Activated naive CD4-positive, alpha-beta T cell treated with anti-CD3 and anti-CD28 coated beads, Interleukin-2, amount 50 U/mL, for 72 hours (primary cell): ENCODE results near the gene COX19. TPM values are rescaled to one million over a fixed set of nuclear protein-coding genes. Genes with fewer than 3 reads are reported as not detected.
"Not testable (repeated sequence)": the region's sequence is repeated elsewhere in the genome, so short reads cannot be mapped to it uniquely, and the experiment has no call there.

Experiments used
- ATAC-seq, 2 donors: fragments of 150-1000 bp; cut with Tn5 transposase; 2 replicates each; pipeline ENCODE4 v1.10.0; 2021; ENCODE audit warnings: mild to moderate bottlenecking in 2 of 2, moderate library complexity in 2 of 2
- DNase-seq, 2 donors: peaks; one replicate each; pipeline ENCODE4 v3.0.0; 2021 to 2022; ENCODE audit warnings: low spot score in 2 of 2
- H3K27ac Mint-ChIP-seq, 2 donors: one replicate each; pipeline ENCODE4 v1.8.0; 2022; ENCODE audit warnings: mild to moderate bottlenecking in 2 of 2, mixed read lengths in 2 of 2
- H3K36me3 Mint-ChIP-seq, 2 donors: one replicate each; pipeline ENCODE4 v1.8.0; 2022; ENCODE audit warnings: mixed read lengths in 2 of 2
- H3K9me3 Mint-ChIP-seq, 2 donors: one replicate each; pipeline ENCODE4 v1.8.0; 2022; ENCODE audit warnings: mixed read lengths in 2 of 2
- total RNA-seq, 2 donors: library from RNA; stranded (reverse); gene quantifications; one replicate each; pipeline ENCODE4 v1.2.3, GENCODE V29; 2022

Gene COX19
- total RNA-seq, 2 donors from 2014 or later: 18.8 to 20.7 TPM

DNA sequence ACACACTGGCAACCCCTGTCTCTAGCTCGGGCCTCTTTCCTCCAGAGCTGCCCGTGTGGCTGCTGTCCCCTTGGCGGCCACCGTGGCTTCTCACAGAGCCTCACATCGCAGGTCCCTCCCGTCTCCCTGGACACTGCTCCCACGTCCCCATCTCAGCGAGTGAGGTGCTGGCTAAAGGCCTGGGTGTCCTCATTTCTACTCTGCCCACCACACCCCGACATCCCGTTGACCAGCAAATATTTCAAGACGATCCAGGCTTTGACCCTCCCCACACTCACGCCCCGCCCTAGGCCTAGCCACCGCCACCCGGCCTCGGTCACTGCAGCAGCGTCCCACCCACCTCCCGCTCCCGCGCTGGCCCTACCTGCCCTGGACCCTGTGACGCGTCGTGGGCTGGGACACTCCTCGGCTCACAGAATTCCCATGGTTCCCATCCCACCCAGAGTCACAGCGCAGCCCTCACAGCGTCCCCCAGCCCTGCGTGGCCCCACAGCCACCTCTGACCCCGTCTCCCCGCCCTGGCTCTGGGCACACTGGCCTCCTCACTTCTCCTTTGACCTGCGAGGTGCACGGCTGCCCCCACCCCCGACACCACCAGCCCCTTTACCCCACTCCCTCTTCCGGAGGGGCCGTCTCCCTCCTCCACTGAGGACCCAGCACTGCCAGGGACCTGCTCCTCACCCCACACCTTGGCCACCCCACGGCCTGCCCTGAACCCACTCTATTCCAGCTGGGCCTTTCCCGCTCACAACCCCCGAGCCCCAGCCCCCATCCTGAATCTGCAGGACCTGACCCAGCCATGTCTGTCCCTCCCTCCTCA is 27.7 kb downstream of the COX19 start:
- Mint-ChIP-seq H3K36me3 (no peaks in the 10 kb centered on the region), H3K9me3 (no peaks in the 10 kb centered on the region), H3K27ac (no peak overlapping the region)
- ATAC-seq: no peak
- no peak for DNase-seq

DNA sequence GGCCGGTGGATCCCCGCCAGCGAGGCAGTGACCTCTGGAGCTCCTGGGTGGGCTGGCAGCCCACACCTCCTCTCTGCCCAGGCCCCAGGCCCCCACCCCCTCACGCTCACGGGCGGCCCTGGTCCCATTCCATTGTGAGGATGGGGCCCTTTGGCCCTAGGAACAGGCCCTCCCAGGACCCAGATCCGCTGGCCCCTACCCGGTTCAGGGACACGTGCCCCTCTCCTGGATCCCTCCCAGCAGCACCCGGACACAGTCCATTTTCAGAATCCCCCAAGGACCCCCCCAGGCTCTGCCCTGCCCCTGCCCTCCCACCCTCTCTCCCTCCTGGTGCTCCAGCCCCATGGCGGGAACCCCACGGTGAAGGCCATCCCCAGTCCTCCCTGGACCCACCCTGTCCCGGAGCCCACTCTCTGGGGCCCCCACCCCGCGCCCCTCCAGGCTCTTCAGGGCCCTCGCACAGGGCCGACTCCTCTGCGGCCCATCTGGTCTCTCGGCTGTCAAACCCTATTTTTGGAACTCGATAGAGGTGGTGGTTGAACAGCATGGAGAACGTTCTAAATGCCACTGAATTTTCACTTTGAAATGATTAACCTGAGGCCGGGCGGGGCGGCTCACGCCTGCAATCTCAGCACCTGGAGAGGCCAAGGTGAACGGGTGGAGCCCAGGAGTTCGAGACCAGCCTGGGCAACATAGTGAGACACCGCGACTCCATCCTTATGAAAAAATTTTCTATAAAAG is 28.9 kb downstream of the COX19 start:
- no peak overlapping the region for H3K27ac Mint-ChIP-seq
- peaks cover 0 to 7% of the 10 kb centered on the region in 2 donors for H3K36me3 Mint-ChIP-seq
- H3K9me3 Mint-ChIP-seq: peaks cover 0 to 4% of the 10 kb centered on the region in 2 donors
- no peak for ATAC-seq
- no peak for DNase-seq

DNA sequence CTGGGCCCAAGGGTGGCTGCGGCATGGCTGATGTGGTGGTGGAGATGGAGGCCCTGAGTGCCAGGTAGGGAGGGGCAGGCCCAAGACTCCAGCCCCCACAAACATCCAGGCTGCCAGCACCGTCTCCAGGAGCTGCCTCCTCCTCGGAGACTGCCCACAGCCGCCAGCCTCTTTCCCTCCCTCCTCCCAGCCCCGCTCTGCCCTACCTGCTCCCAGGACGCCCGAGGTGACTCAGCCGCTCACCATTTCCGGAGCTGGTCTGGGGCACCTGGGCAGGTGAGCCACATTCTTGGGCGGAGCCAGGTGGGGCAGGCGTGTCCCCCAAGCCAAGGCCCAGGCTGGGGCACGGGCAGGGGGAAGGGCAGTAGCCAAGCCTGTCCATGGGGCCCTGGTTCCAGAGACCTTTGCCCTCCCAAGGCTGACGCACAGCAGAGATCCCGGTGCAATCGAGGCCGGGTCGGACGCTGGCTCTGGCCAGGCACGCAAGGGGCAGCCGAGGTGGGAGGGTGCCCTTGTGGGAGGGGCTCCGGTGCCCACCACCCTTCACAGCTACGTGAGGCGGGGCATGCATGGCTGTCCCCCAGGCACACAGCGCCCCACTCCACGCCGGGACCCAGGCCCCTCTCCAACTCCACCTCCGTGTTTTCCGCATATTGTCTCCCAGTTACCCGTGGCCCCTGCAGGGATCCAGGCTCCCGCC is 29.6 kb downstream of the COX19 start:
- peaks cover 0 to 8% of the 10 kb centered on the region in 2 donors for H3K9me3 Mint-ChIP-seq
- ATAC-seq (no peak), DNase-seq (no peak)
- H3K36me3 Mint-ChIP-seq: peaks cover 0 to 9% of the 10 kb centered on the region in 2 donors
- no peak overlapping the region for H3K27ac Mint-ChIP-seq

DNA sequence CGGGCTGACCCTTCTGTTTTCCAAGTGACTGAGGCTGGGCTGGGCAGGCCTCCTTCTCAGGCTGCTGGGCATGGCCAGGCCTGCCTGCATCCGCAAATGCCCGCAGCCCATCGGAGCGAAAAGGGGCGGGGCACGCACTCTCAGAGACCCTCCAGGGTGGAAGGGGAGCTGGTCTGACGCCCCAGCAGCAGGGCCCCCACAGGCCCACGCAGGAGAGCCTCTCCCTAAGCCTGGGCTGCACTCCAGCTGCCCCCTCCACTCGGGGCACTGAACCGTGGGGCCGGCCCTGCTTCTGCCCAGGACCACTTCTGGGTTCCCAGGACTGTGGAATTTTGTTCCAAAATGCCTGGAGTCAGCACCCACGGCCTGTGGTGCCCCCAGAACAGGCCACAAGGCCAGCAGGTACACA is 30.2 kb downstream of the COX19 start:
- Mint-ChIP-seq H3K9me3 (peaks cover 0 to 12% of the 10 kb centered on the region in 2 donors), H3K36me3 (peaks cover 0 to 14% of the 10 kb centered on the region in 2 donors)

DNA sequence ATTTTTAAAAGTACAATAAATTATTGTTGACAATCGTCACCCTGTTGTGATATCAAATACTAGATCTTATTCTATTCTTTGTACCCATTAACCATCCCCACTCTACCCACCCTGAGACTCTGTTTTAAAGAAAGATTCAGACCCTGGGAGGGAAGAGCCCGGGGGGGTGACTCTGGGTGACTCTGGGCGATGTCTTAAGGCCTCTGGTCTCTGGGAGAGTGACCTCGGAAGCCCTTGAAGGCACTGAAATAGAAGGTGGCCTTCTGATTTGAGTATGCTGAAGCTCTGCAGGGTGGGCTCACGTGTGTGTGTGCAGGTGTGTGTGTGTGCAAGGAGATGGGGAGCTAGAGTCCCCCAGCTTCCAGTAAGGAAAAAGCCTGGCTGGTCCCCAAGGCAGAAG is 30.6 kb downstream of the COX19 start:
- H3K9me3 Mint-ChIP-seq: peaks cover 0 to 16% of the 10 kb centered on the region in 2 donors
- H3K27ac Mint-ChIP-seq: no peak overlapping the region
- DNase-seq: no peak
- no peak for ATAC-seq
- H3K36me3 Mint-ChIP-seq: peaks cover 0 to 18% of the 10 kb centered on the region in 2 donors

More for the DNA sequence above, 30.2 kb downstream of the COX19 start:
- H3K27ac Mint-ChIP-seq: no peak overlapping the region
- ATAC-seq: no peak
- DNase-seq: no peak

DNA sequence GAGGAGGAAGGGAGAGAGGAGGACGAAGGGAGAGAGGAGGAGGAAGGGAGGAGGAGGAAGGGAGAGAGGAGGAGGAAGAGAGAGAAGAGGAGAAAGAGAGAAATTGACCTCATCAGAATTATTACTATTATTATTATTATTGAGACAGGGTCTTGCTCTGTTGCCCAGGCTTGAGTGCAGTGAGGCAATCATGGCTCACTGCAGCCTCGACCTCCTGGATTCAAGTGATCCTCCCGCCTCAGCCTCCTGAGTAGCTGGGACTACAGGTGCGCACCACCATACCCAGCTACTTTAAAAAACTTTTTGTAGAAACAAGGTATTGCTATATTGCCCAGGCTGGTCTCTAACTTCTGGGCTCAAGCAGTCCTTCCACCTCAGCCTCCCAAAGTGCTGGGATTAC is 31.6 kb downstream of the COX19 start:
- peaks cover 0 to 20% of the 10 kb centered on the region in 2 donors for H3K36me3 Mint-ChIP-seq
- not testable (repeated sequence) for ATAC-seq, DNase-seq, H3K27ac Mint-ChIP-seq
- H3K9me3 Mint-ChIP-seq: peaks cover 0 to 17% of the 10 kb centered on the region in 2 donors

DNA sequence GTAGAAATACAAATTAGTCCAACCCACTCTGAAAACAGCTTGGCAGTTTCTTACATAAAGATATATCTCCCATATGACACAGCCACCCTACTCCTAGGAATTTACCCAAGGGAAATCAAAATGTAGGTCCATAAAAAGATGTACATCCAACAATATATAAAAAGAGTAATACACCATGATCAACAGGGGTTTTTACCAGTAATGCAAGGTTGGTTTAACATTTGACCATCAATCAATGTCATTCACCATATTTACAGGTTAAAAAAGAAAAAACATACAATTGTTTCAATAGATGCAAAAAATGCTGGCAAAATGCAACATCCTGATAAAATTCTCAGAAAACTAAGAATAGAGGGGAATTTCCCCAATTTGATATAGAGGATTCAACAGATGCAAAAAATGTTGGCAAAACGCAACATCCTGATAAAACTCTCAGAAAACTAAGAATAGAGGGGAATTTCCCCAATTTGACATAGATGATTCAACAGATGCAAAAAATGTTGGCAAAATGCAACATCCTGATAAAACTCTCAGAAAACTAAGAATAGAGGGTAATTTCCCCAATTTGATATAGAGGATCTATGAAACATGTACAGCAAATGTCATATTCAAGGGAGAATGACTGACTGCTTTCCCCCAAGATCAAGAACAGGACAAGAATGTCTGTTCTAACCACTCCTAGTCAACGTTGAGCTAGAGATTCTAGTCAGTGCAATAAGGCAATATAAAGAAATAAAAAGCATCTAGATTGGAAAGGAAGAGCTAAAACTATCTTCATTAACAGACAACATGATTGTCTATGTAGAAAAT is 34.5 kb downstream of the COX19 start:
- Mint-ChIP-seq H3K9me3 (peaks cover 0 to 17% of the 10 kb centered on the region in 2 donors), H3K27ac (peak overlapping the region in 1 of 2 donors; percentile 85), H3K36me3 (peaks cover 0 to 20% of the 10 kb centered on the region in 2 donors)
- peak; percentile 25 to 76 for ATAC-seq
- DNase-seq: no peak

DNA sequence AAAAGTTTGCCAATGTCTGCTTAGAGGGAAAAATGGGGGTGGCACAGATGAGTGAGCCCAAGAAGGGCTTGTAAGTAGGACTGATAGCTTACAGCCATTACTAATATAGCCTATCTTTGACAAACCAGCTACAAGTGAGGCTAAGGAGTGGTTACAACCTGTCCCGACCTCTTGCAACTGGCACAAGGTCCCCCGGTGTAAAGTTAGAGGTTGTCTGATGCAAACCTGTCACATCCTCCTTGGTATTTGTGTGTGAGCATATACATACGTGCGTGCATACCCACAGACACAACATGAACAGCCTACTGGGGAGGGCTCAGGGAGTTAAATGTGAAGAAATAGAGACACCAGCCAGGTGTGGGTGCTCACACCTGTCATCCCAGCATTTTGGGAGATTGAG is 35.5 kb downstream of the COX19 start:
- Mint-ChIP-seq H3K9me3 (peaks cover 0 to 17% of the 10 kb centered on the region in 2 donors), H3K36me3 (peaks cover 0 to 20% of the 10 kb centered on the region in 2 donors), H3K27ac (peak overlapping the region in 1 of 2 donors; percentile 85)
- DNase-seq (no peak), ATAC-seq (no peak)

DNA sequence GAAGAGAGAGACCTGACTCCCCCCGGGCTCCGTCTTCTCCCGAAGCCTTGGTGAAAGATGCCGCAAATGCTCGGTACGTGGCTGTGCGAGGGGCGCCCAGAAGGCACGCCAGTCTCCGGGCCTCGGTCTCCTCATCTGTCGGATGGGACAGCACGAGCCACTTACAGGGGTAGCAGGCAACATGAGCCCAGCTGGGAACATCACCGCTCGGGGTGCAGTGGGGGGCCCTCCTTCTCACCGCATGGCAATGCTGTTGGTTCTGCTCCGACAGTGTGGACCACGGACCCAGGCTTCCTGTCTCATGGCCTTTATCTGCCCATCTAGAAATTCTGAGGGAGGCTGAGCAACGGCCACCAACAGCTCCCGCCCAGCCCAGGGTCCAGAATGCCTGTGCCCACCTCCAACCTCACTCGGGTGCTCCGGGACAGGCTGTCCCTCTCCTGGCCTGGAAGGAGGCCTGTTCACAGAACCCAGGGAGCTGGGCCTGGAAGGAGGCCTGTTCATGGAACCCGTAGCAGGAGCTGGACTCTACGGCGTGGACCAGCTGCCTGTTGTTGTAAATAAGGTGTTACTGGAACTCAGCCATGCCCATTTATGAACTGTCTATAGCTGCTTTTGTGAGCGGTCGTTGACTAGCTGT is 36.7 kb downstream of the COX19 start:
- H3K36me3 Mint-ChIP-seq: peaks cover 0 to 20% of the 10 kb centered on the region in 2 donors

DNA sequence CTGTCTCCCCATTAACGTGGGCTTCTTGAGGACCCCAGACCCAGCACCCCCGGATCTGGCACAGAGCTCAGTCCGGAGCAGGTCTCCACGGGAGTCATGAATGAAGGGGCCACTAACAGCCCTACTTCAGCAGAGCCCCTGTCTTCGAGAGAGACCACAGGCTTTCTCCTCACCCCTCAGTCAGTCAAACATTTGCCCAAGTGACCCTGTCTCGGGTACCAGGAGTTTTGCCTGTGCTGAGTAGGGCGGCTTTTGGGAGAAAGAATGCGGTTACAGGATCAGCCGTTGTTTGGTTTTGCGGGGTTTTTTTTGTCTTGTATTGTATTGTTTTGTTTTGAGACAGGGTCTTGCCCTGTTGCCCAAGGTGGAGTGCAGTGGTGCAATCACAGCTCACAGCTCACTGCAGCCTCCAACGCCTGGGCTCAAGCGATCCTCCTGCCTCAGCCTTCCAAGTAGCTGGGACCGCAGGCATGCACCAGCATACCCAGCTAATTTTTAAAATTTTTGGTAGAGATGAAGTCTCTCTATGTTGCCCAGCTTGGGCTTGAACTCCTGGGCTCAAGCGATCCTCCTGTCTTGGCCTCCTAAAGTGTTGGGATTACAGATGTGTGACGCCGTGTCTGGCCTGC is 37.4 kb downstream of the COX19 start:
- H3K27ac Mint-ChIP-seq: no peak overlapping the region

More for the DNA sequence above, 36.7 kb downstream of the COX19 start:
- peaks cover 0 to 17% of the 10 kb centered on the region in 2 donors for H3K9me3 Mint-ChIP-seq
- no peak overlapping the region for H3K27ac Mint-ChIP-seq
- no peak for ATAC-seq
- DNase-seq: no peak

DNA sequence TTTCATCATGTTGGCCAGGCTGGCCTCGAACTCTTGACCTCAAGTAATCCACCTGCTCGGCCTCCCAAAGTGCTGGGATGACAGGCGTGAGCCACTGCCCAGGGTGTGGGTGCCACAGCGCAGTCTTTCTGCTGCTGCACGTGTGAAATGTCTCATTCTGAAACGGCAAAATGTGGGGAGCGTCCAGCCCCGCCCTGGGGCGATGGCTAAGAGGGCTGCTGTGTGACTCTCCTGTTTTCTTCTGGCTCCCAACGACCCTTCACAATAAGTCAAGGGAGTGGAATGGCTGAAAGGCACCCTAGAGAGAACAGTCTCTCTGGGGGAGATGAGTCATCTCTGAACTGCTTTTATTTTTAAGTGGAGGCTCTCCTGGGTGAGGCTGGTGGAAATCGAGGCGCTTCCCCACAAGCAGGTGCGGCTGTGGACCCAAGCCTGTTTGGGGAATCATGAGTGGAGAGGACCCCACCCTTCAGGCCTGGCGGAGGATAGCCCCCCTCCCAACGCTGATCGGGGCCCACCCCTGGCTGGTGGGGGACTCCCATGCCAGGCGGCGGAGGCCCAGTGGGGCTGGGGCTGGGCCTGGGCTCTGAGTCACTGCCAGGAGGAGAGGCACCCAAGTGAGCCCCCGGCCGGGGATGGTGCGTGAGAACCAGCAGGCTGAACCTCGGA is 38.8 kb downstream of the COX19 start:
- Mint-ChIP-seq H3K36me3 (peaks cover 0 to 15% of the 10 kb centered on the region in 2 donors), H3K9me3 (peaks cover 0 to 13% of the 10 kb centered on the region in 2 donors), H3K27ac (peak overlapping the region in 1 of 2 donors; percentile 71)
- DNase-seq: peak in 1 of 2 donors; percentile 70
- peak; percentile 79 to 87 for ATAC-seq

More for the DNA sequence above, 37.4 kb downstream of the COX19 start:
- DNase-seq: no peak
- H3K36me3 Mint-ChIP-seq: peaks cover 0 to 20% of the 10 kb centered on the region in 2 donors
- no peak for ATAC-seq
- peaks cover 0 to 17% of the 10 kb centered on the region in 2 donors for H3K9me3 Mint-ChIP-seq

DNA sequence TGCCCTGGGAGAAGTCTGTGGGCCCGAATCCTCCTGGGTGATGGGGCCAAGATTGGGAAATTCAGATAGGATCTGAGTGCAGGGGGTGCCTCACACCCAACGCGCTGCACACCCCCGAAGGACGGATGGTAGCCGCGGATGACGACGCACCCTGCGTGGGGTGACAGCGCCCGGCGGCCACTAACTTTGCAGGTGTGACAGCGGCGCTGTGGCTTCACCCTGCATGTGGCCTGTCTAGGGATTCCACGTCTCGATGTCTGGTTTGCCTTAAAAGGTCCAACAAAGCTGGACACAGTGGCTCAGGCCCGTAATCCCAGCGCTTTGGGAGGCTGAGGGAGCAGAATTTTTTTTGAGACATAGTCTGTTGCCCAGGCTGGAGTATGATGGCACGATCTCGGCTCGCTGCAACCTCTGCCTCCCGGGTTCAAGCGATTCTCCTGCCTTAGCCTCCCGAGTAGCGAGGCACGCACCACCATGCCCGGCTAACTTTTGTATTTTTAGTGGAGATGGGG is 39.4 kb downstream of the COX19 start:
- Mint-ChIP-seq H3K36me3 (peaks cover 0 to 14% of the 10 kb centered on the region in 2 donors), H3K9me3 (peaks cover 0 to 10% of the 10 kb centered on the region in 2 donors), H3K27ac (peak overlapping the region in 1 of 2 donors; percentile 71)
- ATAC-seq (no peak), DNase-seq (no peak)

DNA sequence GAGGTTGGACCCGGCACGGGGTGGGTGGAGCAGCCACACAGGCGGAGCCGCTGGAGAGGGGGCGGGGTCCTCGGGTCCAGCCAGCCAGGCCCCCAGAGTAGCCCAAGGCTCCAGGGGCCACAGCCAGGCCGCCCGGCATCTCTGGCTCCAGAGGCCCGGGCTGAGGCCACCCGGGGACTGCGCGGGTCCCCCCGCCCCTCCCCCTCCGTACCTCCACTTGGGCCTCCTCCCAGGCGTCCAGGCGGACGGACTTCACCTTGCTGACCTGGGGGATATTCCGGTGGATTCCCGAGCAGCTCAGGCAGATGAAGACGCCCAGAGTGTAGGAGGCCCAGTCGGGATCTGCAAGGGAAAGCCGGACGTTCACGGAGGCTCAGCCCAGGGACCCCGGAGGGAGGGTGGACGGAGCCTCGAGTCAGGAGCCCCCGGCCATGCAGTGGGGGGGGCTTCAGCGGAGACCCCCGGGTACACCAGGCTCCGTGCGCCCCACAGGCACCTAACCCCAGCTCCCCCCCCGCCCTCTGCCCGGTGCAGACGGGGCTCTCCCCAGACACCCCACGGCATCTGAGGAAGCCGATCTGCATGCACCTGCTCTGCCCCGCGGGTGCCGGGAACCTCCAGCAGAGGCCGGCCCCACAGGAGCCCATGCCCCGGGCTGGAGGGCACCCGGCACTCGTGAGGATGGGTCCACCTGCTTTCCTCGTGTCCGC is 40.0 kb downstream of the COX19 start:
- DNase-seq: no peak
- Mint-ChIP-seq H3K9me3 (peaks cover 0 to 7% of the 10 kb centered on the region in 2 donors), H3K27ac (no peak overlapping the region), H3K36me3 (peaks cover 0 to 8% of the 10 kb centered on the region in 2 donors)
- no peak for ATAC-seq
